ENCODE results near the gene RAB3A.

DNA sequence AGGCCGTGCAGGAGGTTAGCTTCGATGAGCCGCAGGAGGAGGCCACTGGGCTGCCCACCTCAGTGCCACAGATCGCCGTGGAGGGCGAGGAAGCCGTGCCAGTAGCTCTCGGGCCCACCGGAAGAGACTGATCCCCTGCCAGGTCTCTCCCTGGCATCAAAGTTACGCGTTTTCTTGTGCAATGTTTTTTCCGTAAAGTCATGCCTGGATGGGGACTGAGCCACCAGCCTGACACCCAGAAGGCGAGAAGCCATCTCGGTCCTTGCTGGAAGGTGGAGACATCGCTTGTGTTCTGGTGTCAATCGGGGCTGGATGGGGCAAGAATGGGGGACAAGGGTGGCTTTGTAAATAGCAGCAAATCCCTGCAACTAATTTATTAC, 54.3 kb downstream of the RAB3A start:
- TF ChIP-seq POLR2AphosphoS5 (IDR thresholded peaks at IDR 0.05) (no peak), EP300 (IDR thresholded peaks at IDR 0.05) (no peak)
- TF ChIP-seq, protein P1, sequence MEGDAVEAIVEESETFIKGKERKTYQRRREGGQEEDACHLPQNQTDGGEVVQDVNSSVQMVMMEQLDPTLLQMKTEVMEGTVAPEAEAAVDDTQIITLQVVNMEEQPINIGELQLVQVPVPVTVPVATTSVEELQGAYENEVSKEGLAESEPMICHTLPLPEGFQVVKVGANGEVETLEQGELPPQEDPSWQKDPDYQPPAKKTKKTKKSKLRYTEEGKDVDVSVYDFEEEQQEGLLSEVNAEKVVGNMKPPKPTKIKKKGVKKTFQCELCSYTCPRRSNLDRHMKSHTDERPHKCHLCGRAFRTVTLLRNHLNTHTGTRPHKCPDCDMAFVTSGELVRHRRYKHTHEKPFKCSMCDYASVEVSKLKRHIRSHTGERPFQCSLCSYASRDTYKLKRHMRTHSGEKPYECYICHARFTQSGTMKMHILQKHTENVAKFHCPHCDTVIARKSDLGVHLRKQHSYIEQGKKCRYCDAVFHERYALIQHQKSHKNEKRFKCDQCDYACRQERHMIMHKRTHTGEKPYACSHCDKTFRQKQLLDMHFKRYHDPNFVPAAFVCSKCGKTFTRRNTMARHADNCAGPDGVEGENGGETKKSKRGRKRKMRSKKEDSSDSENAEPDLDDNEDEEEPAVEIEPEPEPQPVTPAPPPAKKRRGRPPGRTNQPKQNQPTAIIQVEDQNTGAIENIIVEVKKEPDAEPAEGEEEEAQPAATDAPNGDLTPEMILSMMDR (IDR thresholded peaks at IDR 0.05) = no peak
